Caco-2 (cell line): ENCODE data around the gene ACYP2. TPM values are rescaled to one million over a fixed set of nuclear protein-coding genes. Genes with fewer than 3 reads are reported as not detected.

ENCODE experiments used
- BruUV-seq: library from RNA; stranded (reverse); fragments of 400-500 nt; replicated peaks from 2 replicates; lab custom pipeline; 2021; lab: Mats Ljungman, UMichigan
- CTCF ChIA-PET: fragments of 300-600 bp; sonication (Branson Sonifier 250); formaldehyde crosslinking; loops from one replicate; lab custom pipeline; 2022; ENCODE audit warnings: antibody characterized with exemption; lab: Charles Lee
- POLR2A ChIA-PET: fragments of 300-600 bp; sonication (Branson Sonifier 250); formaldehyde crosslinking; loops from one replicate; lab custom pipeline; 2022; ENCODE audit warnings: antibody characterized with exemption; lab: Charles Lee
- DNase-seq, 2 experiments: peaks; one replicate each; pipeline versions ENCODE4 v3.0.0 to v3.0.0-alpha.2; 2020 to 2022
- H3K27me3 ChIP-seq: replicated peaks from 2 replicates; pipeline ENCODE4 v1.6.0; 2011; ENCODE audit warnings: low read length; ENCODE audit not compliant: control insufficient read depth, insufficient read depth
- H3K36me3 ChIP-seq: 2 replicates; pipeline ENCODE4 v1.5.1; 2011; ENCODE audit warnings: low read length; ENCODE audit not compliant: control insufficient read depth, insufficient read depth
- H3K4me1 ChIP-seq: fragments of 250-450 bp; sonication (Bioruptor Pico); 2 replicates; pipeline ENCODE4 v1.5.1; 2020; ENCODE audit warnings: mild to moderate bottlenecking
- H3K4me3 ChIP-seq: 2 replicates; pipeline ENCODE4 v1.5.1; 2011; ENCODE audit warnings: low read depth, mild to moderate bottlenecking, control low read depth, low read length
- H3K9me3 ChIP-seq: fragments of 250-450 bp; sonication (Bioruptor Pico); 2 replicates; pipeline ENCODE4 v1.5.1; 2020; ENCODE audit warnings: mild to moderate bottlenecking, moderate library complexity
- H3K27ac Mint-ChIP-seq: one replicate; pipeline ENCODE4 v1.8.0; 2022; ENCODE audit warnings: mixed read lengths; ENCODE audit not compliant: unreplicated experiment
- H3K27me3 Mint-ChIP-seq: one replicate; pipeline ENCODE4 v1.8.0; 2022; ENCODE audit warnings: mixed read lengths; ENCODE audit not compliant: insufficient read depth, unreplicated experiment
- H3K36me3 Mint-ChIP-seq: one replicate; pipeline ENCODE4 v1.8.0; 2022; ENCODE audit warnings: mild to moderate bottlenecking, mixed read lengths; ENCODE audit not compliant: insufficient read depth, unreplicated experiment
- H3K4me1 Mint-ChIP-seq: one replicate; pipeline ENCODE4 v1.8.0; 2022; ENCODE audit warnings: low read depth, mixed read lengths; ENCODE audit not compliant: unreplicated experiment
- H3K4me3 Mint-ChIP-seq: one replicate; pipeline ENCODE4 v1.8.0; 2022; ENCODE audit warnings: mild to moderate bottlenecking, moderate library complexity, mixed read lengths; ENCODE audit not compliant: unreplicated experiment
- H3K9me3 Mint-ChIP-seq: one replicate; pipeline ENCODE4 v1.8.0; 2022; ENCODE audit warnings: mixed read lengths; ENCODE audit not compliant: unreplicated experiment
- CTCF ChIP-seq, 2 experiments: fragments of 200-600 bp in 1 of 2; IDR thresholded peaks; 1 replicate in 1 of 2; 2 replicates in 1 of 2; pipeline versions ENCODE4 v1.5.1 to v1.8.0; 2011 to 2022; ENCODE audit warnings: antibody characterized with exemption in 1 of 2, control low read depth in 1 of 2, inconsistent platforms in 1 of 2, low read depth in 1 of 2, low read length in 1 of 2, mild to moderate bottlenecking in 1 of 2, moderate library complexity in 1 of 2; ENCODE audit not compliant: insufficient read depth in 1 of 2, severe bottlenecking in 1 of 2, unreplicated experiment in 1 of 2
- intact Hi-C: fragments of 100-400 bp; cut with micrococcal nuclease; formaldehyde crosslinking; loops from one replicate; pipeline ENCODE4 v1.10.0; 2022; ENCODE audit not compliant: unreplicated experiment
- total RNA-seq: library from RNA; stranded (reverse); gene quantifications from 2 replicates; pipeline ENCODE4 v1.2.3, GENCODE V29; 2022

The ACYP2 gene
- total RNA-seq, 1 experiment from 2014 or later = 4.1 TPM

- no TSS peak for BruUV-seq
- Mint-ChIP-seq H3K4me3 (no peak overlapping the region), H3K36me3 (no peaks in the 10 kb centered on the region), H3K27me3 (peaks cover 2% of the 10 kb centered on the region), H3K4me1 (peaks cover 8% of the 10 kb centered on the region), H3K27ac (no peak overlapping the region), H3K9me3 (no peaks in the 10 kb centered on the region)
- no peak overlapping the region for H3K4me3 ChIP-seq
- H3K9me3 ChIP-seq = no peaks in the 10 kb centered on the region
- H3K36me3 ChIP-seq = no peaks in the 10 kb centered on the region
- H3K4me1 ChIP-seq = peaks cover 7% of the 10 kb centered on the region
- H3K27me3 ChIP-seq = 0 out of 2 replicates have a peak, but pooled peaks cover 1% of the 10 kb centered on the region
- CTCF ChIA-PET = no interaction called here
- TF ChIP-seq CTCF (IDR thresholded peaks at IDR 0.05; ENCODE audit: insufficient read depth in 1 of 2, low read depth in 1 of 2, low read length in 1 of 2, severe bottlenecking in 1 of 2, unreplicated experiment in 1 of 2) = no peak
- no peak for DNase-seq
- POLR2A ChIA-PET = no interaction called here
- intact Hi-C loops = loop anchor here (5.0 to 10.0 kb wide), 2 partner anchors 109 to 171 kb away; partner anchors contain the start of gene PSME4
Observed at GRCh38 chr2:54083445-54083844, 32.0 kb upstream of the ACYP2 start.

- H3K4me3 Mint-ChIP-seq = no peak overlapping the region
- H3K9me3 Mint-ChIP-seq = no peaks in the 10 kb centered on the region
- Histone ChIP-seq H3K36me3 (no peaks in the 10 kb centered on the region), H3K4me1 (peaks cover 18% of the 10 kb centered on the region), H3K27me3 (0 out of 2 replicates have a peak, but pooled peaks cover 1% of the 10 kb centered on the region), H3K9me3 (no peaks in the 10 kb centered on the region), H3K4me3 (no peak overlapping the region)
- no peak overlapping the region for H3K27ac Mint-ChIP-seq
- ChIA-PET POLR2A (no interaction called here), CTCF (no interaction called here)
- no peaks in the 10 kb centered on the region for H3K36me3 Mint-ChIP-seq
- no peak for DNase-seq
- TF ChIP-seq CTCF (IDR thresholded peaks at IDR 0.05; ENCODE audit: insufficient read depth in 1 of 2, low read depth in 1 of 2, low read length in 1 of 2, severe bottlenecking in 1 of 2, unreplicated experiment in 1 of 2) = peak; percentile 33 to 52
- H3K4me1 Mint-ChIP-seq = peaks cover 13% of the 10 kb centered on the region
- no TSS peak for BruUV-seq
- peaks cover 2% of the 10 kb centered on the region for H3K27me3 Mint-ChIP-seq
- intact Hi-C loops = loop anchor here (5.0 to 10.0 kb wide), 2 partner anchors 110 to 172 kb away; partner anchors contain the start of gene PSME4
Observed at GRCh38 chr2:54084600-54084999, 30.8 kb upstream of the ACYP2 start.

GRCh38 chr2:54085069-54085468 lies 30.3 kb upstream of the ACYP2 start:
- Mint-ChIP-seq H3K4me1 (peaks cover 13% of the 10 kb centered on the region), H3K4me3 (no peak overlapping the region), H3K27ac (no peak overlapping the region), H3K9me3 (no peaks in the 10 kb centered on the region), H3K27me3 (peaks cover 2% of the 10 kb centered on the region), H3K36me3 (no peaks in the 10 kb centered on the region)
- ChIA-PET CTCF (no interaction called here), POLR2A (no interaction called here)
- TF ChIP-seq CTCF (IDR thresholded peaks at IDR 0.05; ENCODE audit: insufficient read depth in 1 of 2, low read depth in 1 of 2, low read length in 1 of 2, severe bottlenecking in 1 of 2, unreplicated experiment in 1 of 2) = no peak
- DNase-seq = no peak
- intact Hi-C loops = loop anchor here (10.0 kb wide), 1 partner anchor 110 kb away; the partner anchor contains the start of gene PSME4
- H3K4me3 ChIP-seq = no peak overlapping the region
- no peaks in the 10 kb centered on the region for H3K9me3 ChIP-seq
- 0 out of 2 replicates have a peak, but pooled peaks cover 1% of the 10 kb centered on the region for H3K27me3 ChIP-seq
- H3K36me3 ChIP-seq = no peaks in the 10 kb centered on the region
- no TSS peak for BruUV-seq
- peaks cover 20% of the 10 kb centered on the region for H3K4me1 ChIP-seq
